HepG2 (cell line): ENCODE measurements around the gene CPA5.

ENCODE experiments used
- FOXA3 ChIP-seq: IDR thresholded peaks from 2 replicates; pipeline ENCODE4 v1.6.1; 2016; ENCODE audit warnings: missing genetic modification reagents, missing compliant biosample characterization
- MLX ChIP-seq: IDR thresholded peaks from 2 replicates; pipeline ENCODE4 v1.6.1; 2016
- ZBTB34 ChIP-seq: sonication (generic); formaldehyde crosslinking; IDR thresholded peaks from 2 replicates; pipeline ENCODE4 v1.8.0; 2022; ENCODE audit warnings: mild to moderate bottlenecking, missing genetic modification reagents
- ZNF644 ChIP-seq: IDR thresholded peaks from 2 replicates; pipeline ENCODE4 v1.6.1; 2016; ENCODE audit warnings: low read depth
- TF ChIP-seq, protein P1 (sequence below): sonication (generic); formaldehyde crosslinking; IDR thresholded peaks from 2 replicates; pipeline ENCODE4 v1.5.0; 2020; ENCODE audit warnings: mild to moderate bottlenecking, missing genetic modification reagents, moderate library complexity

DNA sequence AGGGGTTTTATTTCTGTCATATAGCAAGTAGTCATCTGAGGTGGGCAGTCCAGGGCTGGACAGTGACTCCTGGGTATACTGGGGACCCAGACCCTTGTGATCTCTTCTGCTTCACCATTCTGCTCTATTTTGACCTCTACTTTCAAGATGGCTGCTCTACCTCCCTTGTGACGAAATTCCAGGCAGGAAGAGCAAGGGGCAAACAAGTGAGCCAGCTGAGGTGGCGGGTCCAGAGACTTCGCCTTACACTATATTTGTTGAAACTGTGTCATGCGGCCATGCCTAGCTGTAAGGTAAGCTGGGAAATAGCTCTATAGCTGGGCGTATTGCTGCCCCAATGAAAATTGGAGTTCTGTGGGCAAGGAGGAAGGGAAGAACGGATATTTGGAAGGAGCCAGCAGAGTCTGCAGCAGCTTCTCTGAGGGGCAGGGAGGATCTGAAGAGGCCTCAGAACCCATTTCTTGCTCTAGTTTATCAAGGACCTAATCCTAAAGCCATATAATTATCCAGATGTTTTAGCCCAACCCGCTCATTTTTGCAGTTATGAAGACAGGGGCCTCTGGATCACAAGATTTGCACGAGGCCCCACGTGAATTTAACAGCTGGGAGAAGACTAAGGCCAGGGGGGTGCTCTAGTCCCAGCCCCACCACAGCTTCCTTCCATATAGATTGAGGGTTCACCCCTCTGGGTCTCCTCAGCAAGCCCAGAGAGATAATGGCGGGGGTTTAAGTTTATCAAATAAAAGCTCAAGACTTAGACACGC, 28.0 kb downstream of the CPA5 start:
- TF ChIP-seq ZBTB34 (CRISPR knock-in tag) (no peak), MLX (CRISPR knock-in tag) (no peak), FOXA3 (CRISPR knock-in tag) (no peak), ZNF644 (no peak)
- TF ChIP-seq, protein P1, sequence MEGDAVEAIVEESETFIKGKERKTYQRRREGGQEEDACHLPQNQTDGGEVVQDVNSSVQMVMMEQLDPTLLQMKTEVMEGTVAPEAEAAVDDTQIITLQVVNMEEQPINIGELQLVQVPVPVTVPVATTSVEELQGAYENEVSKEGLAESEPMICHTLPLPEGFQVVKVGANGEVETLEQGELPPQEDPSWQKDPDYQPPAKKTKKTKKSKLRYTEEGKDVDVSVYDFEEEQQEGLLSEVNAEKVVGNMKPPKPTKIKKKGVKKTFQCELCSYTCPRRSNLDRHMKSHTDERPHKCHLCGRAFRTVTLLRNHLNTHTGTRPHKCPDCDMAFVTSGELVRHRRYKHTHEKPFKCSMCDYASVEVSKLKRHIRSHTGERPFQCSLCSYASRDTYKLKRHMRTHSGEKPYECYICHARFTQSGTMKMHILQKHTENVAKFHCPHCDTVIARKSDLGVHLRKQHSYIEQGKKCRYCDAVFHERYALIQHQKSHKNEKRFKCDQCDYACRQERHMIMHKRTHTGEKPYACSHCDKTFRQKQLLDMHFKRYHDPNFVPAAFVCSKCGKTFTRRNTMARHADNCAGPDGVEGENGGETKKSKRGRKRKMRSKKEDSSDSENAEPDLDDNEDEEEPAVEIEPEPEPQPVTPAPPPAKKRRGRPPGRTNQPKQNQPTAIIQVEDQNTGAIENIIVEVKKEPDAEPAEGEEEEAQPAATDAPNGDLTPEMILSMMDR (CRISPR knock-in tag), result no peak
